HTR-8/SVneo (cell line): ENCODE data around the gene NME3.
"Not testable (repeated sequence)": the region's sequence is repeated elsewhere in the genome, so short reads cannot be mapped to it uniquely, and the experiment has no call there.

Experiments
- DNase-seq: peaks from one replicate; pipeline ENCODE4 v3.0.0; 2011; ENCODE audit warnings: low spot score, mixed read lengths; ENCODE audit not compliant: insufficient read length
- FAIRE-seq: peaks from 2 replicates; lab custom pipeline; 2011; peaks lifted over from hg19 to GRCh38; lab: Jason Lieb, UNC

The NME3 gene

DNA sequence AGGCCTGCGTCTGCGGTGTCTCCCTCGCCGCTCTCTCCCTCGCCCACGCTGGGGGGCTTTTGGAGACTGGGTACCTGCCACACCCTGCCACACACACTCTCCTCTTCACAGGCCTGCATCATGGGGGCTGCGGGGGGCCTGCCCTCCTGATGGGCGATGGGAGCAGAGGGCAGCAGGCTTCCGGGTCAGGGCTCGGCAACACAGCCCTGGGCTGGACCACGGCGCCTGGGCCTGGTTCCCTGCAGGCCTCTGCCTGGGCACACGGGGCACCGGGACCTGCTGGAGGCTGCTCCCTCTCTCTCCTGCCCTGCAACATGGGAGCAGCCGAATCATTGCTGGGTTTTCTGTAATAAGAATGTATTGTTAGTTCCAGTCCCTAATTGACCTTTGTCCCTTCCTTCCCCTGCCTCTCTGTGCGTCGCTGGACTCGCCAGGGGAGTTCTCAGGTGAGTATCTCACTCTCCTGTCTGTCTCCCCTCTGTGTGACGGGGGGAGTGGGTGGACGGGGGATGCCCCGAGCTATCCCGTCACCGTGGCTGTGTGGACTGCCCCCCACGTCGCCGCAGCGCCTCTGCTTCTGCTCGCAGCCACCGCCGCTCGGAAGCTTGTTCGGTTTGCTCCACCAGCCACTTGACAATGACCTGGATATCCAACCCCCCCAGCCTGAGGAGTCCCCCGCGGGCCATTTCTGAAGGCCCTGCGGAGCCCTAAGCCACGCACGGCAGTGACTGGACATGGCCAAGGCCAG is 13.5 kb downstream of the NME3 start:
- DNase-seq (no peak), FAIRE-seq (no peak)

DNA sequence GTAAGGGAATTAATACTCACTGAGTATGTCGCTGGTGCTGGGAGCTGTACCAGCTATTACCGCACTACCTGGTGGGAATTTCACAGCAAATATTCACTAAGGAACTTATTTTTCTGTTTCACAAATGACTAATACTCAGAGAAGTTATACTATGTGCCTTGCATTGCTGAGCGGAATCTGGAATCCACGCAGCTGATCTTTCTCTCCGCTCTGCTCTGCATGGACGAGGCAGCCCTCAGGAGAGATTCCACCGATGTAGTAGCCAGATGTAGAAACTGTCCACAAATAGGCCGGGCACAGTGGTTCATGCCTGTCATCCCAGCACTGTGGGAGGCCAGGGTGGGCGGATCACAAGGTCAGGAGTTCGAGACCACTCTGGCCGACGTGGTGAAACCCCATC is 17.1 kb downstream of the NME3 start:
- DNase-seq (no peak), FAIRE-seq (no peak)

DNA sequence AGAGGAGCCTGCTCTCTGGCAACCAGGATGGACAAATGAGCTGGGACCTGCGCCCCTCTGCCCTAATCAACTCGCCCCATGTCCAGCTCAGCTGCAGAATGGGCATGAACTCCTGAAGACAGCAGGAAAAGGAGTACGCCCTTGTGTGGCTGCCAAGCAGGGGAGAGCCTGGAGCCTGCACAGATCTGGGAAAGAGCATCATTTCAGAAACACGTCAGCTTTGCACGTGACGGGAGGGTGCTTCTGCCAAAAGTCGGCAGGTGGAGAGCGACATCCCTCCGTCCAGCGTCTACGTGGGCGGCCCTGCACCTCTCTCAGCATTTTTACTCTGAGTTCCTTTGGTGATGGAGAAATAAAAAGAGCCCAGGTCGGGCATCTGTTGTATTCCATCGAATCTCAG is 18.5 kb downstream of the NME3 start:
- FAIRE-seq (no peak), DNase-seq (no peak)

DNA sequence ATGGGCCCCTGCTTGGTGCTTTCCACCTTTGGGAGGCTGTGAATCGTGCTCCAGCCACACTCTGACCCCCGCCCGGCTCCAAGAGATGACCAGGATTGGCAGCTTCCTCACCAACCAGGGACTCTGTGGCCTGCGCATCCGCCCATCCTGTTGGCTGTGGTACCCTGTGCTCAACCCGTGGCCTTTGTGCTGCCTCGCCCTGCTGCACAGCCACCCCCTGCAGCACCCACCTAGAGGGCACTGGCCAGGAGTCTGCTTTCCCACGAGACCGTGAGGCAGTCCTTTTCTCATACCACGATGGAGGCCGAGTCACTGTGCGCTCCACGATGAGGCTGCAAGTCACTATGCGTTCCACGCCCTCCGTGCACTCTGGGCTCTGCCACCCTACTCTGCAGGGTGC is 19.4 kb downstream of the NME3 start:
- DNase-seq (no peak), FAIRE-seq (no peak)

DNA sequence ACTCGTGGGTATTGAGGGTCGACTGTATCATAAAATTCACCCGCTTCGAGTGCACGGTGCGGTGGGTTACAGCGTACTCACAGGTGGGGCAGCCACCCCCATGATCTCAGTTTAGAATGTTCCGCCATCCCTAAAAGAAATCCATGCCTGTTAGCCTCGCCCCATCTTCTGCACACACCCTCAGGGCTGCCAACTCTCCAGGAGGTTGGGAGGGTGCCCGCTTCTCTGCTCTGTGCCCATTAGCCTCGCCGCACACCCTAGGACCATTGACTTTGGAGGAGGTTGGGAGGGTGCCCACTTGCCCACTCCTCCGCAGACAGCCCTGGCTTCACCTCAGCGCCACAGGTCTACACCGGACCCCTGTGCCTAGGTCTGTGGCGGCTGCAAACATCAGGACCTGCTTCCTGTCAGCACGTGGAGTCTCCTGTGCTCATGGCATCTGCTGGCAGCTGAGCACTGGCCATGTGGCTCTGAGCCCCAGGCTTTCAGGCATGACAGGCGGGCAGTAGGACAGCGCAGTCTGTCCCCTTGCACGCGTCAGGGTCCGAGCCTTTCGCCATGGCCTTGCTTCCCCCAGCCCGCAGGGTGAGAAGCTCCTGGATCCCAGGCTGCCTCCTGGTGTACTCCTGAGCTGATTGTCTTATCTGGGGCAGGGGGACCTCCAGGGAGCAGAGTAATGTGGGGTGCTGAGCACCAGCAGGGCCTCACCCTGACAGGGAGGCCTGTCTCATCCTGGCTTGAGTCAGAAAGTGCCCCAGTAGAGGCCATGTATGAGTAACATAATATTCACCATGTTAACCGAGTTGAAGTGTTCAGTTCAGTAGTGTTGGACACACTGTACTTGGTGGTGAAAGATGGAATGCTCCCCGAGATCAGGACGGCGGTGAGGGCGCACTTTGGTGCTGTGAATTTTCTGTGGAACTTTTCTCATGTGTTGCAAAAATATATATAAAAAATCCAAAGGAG is 21.9 kb downstream of the NME3 start:
- no peak for DNase-seq
- no peak for FAIRE-seq

DNA sequence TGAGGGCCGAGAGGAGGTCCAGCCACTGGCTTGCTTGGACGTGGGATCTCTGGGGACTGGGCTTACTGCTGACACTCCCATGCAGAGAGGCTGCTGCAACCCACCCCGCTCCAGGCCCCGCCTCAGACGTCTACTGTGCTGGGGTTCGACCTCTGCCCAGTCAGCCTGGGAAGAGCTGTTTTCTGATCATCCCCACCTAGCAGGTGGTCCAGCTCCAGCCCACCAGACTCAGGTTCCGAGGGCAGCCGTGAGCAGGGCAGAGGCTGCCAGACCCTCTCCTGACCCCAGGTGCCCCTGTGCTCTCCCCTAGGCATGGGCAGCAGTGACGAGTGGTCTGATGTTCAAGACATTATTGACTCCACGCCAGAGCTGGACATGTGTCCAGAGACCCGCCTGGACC is 23.4 kb downstream of the NME3 start:
- FAIRE-seq (no peak), DNase-seq (no peak)

DNA sequence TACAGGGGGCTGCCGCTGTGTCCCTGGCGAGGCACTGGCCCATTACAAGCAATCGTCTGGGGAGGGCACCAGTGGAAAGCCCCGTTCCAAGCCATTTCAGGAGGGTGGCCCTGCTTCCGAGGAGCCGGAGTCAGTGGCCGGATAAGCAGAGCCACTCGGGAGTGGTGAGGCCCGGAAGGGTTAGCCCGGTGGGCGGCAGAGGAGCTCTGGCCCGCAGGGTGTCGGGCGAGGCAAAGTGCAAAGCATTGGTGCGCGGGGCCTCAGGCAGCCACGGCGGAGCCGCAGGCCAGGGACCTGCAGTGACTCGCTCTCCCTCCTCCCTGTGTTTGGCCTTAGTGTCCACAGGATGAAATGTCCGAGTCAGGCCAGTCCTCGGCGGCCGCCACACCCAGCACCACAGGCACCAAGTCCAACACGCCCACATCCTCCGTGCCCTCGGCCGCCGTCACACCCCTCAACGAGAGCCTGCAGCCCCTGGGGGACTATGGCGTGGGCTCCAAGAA is 24.6 kb downstream of the NME3 start:
- peak; percentile 70 for FAIRE-seq
- DNase-seq = peak; percentile 47

DNA sequence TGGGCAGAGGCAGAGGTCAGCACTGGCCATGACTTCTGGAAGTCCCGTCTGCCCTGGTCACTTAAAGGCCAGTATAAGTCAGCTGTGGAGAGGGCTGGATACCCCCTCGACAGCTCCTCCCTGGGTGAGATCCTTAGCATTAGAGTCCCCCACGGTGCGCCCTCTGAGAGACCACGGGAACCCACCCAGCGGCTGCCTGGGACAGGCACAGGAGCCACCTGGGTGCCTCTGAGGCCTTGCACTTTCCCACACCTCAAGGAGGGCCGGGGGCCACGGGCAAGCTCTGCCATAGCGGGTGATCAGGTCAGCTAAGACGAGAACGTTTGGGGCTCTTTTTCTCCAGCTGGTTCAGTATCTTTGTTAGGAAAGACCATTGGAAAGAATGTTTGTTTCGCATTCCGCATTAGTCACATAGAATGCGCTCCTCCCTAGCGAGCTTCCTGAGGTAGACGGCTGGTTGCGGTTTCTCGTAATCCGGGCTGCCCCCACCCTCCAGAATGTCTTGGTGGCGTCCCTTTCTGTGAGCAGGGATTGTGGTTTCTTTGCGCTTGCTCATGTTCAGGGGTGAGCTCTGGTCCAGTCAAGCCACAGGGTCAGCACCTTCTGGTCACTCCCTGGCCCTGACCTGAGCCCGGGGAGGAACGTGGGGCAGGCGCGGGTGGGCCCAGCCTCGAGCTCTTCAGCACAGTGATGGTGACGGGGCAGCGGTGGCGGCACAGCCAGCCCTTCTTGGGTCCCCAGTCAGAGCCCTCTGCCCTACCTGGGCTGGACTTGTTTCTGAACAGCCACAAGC is 25.2 kb downstream of the NME3 start:
- FAIRE-seq = peak; percentile 89

DNA sequence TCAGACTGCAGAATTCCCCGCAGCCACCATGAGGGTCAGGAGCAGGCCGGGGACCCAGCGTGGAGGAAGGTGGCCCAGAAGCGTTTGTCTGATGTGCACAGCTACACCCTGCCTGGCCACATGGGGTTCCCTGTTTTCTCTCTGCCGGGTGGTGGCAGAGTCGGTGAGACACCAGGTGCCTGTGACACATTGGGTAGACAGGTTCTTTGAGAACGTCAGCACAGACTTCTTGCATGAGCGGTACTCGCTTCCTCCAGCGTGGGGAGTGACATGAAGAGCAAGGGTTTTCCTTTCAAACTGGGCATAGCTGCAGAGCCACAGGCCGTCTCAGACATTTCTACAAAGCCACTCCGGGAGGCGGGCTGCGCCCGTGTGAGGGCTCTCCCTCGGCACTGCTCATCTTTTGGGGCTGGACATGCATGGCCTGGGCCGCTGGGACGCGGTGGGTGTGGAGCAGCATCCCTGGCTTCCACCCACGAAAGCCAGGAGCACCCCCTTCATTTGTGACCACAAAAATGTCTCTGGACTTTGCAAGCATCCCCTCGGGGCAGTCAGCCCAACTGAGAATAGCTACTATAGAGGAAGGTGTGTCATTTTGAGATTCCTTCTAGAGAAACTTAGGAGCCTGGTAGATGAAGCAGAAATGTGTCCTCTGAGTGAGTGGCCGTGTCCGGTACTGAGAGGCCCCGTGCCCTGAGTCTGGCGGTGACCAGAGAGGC is 26.0 kb downstream of the NME3 start:
- FAIRE-seq = peak; percentile 92
- peak; percentile 80 for DNase-seq

More for the DNA sequence above, 25.2 kb downstream of the NME3 start:
- peak; percentile 95 for DNase-seq

DNA sequence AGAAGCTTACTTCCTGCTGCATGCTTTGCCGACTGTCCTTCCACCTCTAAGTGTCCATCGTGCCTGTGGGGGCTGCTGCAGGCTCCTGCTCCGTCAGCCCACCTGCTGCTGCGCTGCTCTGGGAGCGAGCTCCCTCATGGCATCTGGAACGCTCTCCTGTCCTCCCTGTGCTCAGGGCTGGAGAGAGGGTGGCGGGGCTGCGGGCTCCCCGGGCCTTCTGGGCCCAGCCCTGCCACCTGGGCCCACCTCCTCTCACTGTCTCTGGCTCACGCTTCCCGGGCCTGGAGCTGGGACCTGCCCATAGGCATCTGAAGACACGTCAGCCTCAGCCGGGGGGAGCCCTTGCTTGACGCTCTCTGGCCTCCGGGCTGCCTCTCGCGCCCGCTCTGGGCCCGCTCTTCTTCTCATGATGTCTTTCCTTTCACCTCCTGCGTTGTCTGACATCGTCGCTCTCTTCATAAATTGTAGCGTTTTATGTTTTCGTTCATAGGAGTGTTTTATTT is 27.0 kb downstream of the NME3 start:
- FAIRE-seq = no peak
- no peak for DNase-seq

DNA sequence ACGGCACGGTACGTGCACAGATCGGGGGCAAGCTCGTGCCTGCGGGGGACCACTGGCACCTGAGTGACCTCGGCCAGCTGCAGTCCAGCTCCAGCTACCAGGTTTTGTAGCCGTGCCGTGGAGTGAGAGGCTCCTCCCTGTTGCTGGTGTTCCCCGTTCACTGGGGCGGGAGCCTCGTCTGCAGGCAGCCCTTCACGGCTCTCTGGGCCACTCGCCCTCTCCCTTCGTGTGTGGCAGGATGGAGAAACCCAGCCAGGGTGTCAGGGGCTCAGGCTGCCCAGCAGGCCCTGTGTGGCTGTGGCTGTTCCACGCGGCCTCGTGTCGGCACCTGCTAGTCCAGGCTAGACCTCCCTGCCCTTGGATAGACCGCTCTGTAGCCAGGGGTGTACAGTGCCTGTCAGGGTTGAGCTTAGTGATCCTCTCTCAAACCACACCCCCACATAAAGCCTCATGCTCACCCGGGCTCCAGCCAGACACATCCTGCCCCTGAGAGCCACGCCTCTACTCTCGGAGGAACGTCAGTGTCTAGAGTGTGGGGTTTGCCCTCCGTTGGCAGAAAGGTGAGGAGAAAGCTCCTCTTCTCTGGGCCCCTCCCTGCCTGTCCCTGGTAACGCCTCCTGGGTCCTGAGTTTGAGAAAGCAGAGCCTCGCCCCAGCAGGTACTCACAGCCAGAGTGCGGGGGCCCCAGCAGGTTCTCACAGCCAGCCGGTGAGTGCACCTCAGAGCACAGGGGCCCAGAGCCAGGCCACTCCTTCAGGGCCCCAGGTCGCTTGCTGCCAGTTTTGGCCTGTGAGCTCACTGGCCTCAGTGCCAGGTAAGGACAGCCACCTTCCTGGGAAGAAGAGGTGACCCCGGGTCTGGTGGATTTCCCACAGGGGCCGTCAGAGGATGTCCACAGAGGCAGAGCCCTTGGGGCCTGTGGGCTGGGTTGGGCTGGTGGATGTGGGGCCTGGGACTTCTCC is 27.7 kb downstream of the NME3 start:
- FAIRE-seq = no peak
- no peak for DNase-seq

DNA sequence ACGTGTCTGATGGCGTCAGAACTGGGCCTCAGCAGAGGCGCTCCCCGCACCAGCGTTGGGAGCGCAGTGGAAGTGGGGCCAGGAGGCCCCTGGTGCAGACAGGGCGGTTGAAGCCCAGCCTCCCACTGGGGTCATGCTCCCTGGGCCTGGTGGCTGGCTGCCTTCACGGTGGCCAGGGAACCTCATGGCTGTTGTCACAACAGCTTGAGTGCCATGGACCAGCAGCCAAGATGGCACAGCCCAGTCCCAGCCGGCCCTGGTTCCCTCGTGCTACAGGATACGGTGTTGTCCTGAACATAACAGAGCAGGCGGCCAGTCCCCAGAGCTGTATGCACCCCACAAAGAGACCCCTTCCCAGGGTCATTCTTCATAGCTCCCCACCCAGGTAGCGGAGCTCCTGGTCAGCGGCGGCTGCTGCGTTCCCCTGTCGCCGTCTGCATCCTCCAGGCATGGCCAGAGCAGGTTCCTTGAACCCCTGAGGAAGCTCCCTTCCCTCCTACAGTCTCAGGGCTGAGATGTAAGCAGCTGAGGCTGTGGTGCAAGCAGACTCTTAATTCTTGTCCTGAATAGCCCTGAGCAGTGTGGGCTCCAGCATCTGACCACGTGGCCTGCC is 29.7 kb downstream of the NME3 start:
- no peak for DNase-seq
- no peak for FAIRE-seq

DNA sequence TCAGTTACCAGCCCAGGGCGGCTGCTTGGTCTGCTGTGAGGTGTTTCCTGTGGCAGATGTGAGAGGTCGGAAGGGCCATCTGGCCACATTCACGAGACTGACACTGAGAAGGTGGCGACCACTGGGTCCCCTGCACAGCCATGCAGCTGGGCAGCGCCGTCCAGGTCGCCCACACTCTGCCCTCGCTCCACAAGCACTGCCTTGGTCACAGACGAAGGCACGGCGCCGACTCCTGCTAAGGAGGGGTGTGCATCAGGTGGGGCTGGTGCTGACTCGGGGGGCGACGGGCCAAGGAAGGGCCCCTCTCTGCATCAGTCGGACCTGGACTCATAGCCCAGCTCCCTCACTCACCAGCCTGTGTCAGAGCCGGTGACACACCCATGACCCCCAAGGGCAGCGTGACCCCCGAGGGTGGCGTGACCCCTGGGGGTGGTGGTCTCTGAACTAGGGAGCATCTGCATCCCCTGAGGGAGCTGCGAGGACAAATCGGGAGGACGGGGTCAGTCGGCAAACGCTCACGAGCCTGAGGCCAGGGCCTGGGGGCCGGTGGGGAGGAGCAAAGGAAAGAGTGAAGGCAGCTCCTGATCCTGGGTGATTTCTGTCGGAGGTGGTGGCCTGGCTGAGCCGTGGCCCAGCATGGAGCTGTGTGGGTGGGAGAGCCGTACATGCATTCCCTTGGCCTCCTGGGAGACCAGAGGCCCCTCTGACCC is 30.4 kb downstream of the NME3 start:
- DNase-seq (no peak), FAIRE-seq (no peak)

DNA sequence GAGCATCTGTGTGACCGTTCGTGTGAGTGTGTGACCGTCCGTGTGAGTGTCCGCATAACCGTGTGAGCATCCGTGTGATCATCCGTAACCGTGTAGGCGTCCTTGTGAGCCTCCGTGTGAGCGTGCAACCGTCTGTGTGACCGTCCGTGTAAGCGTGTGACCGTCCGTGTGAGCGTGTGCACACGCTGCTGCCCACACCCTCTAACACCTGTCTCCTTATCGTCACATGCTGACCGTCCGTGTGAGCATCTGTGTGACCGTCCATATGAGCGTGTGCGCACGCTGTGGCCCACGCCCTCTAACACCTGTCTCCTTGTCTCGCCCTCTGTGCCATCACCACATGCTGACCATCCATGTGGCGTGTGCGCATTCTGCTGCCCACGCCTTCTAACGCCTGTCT is 31.1 kb downstream of the NME3 start:
- peak; percentile 60 for FAIRE-seq
- no peak for DNase-seq

DNA sequence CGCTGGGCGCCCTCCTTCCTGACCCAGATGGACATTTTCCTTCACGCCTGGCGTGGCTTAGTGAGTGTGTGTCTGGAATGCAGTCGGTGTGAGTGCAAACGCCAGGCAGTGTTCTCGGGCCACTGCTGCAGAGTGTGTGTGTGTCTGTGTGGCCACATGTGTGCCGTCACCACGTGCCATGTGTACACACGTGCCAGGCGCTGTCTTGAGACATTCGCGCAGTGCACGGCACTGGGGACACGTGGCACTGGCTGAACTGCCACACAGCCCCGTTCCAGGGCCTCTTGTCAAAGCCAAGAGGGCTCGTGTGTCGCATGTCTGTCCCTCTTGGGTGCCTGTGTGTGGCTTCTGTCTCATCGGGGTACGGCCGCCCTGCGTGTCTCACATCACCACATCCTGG is 36.5 kb downstream of the NME3 start:
- DNase-seq (no peak), FAIRE-seq (no peak)

DNA sequence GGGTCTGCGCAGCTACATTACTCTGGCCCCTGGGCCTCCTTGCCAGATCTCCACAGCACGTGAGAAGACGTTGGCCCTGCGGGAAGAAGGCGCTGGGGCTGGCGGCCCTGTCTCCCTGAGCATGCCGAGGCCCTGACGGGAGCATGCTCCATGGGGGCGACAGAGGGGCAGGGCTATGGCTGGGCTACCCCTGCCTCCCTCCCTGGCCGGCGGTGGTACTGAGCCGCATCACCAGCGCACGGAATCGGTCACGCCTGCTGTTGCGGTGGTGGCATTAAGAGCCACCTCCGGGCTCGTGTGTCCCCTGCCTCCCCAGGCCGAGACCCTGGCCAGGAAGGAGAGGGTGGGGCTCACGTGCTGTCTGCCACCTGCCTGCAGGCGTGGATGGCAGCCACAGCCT is 37.2 kb downstream of the NME3 start:
- DNase-seq (no peak), FAIRE-seq (no peak)

DNA sequence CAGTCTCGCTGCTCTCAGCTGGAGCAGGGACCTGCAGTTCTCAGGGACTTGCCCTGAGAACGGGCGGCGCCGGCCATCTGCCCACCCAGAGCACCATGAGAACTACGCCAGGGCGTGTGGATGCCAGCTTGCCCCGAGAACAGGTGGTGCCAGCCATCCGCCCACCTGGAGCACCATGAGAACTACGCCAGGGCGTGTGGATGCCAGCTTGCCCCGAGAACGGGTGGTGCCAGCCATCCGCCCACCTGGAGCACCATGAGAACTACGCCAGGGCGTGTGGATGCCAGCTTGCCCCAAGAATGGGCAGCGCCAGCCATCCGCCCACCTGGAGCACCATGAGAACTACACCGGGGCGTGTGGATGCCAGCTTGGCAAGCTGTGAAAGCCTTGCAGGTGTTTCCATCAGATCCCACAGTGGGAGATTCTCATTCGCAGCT is 38.8 kb downstream of the NME3 start:
- DNase-seq, FAIRE-seq: not testable (repeated sequence)
